ENCODE measurements around the gene FBXO47.
"Not testable (repeated sequence)": the region's sequence is repeated elsewhere in the genome, so short reads cannot be mapped to it uniquely, and the experiment has no call there.

Gene FBXO47

DNA sequence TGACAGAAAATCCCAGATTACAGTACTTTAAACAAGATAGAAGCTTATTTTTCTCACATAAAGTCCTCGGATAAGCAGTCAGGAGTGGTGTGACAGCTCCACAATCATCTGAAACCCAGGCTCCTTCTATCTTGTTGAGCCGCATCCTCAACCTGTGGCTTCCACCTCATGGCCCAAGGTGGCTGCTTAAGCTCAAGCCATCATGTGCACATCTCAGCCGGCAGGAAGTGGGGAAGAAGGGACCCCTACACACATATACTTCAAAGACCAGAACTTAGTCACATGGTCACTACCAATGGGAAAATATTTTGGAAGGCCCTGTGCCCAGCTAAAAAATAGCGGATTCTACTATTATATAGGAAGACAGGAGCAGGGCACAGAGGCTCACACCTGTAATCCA, 11.0 kb upstream of the FBXO47 start:
- no peak for DNase-seq

GRCh38 chr17:38976187-38976551, 9.0 kb upstream of the FBXO47 start:
- DNase-seq, result not testable (repeated sequence)

GRCh38 chr17:38970804-38971203, 3.6 kb upstream of the FBXO47 start:
- DNase-seq, result no peak

- no peak for DNase-seq
These were observed 2.9 kb upstream of the FBXO47 start for GRCh38 chr17:38970128-38970527.

DNA sequence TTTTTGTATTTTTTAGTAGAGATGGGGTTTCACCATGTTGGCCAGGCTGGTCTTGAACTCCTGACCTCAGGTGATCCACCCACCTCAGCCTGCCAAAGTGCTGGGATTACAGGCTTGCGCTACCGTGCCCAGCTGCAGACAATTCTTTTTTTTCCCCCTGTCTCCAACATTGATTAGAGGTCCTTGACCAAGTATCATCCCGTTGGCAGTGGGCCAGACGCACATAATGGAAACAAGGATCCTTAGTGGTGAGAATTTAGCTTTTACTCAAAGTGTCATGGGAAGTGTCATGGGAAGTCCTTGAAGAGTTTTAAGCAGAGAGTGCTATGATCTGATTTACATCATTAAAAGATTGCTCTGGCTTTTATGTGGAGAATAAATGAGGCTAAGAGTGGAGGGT, 2.1 kb upstream of the FBXO47 start:
- no peak for DNase-seq

DNA sequence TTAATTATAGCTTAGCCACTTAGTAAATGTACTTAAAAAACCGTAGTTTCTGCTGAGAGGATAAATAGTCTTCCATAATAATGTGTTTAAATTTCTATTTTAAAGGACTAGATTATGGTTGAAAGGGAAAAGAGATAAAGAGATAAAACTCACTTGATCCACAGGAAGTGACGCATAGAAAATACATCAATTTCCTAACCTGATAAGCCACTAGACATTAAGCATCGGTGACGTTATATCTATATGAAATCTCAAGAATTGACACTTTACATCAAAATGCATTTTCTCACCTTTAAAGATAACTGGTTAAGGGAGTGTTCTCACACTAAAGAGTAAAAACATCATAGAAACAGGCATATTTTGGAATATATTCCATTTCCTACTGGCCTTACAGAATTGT, 5.8 kb downstream of the FBXO47 start:
- no peak for DNase-seq

- DNase-seq, result no peak
These were observed 6.8 kb downstream of the FBXO47 start for GRCh38 chr17:38960402-38960801.

DNA sequence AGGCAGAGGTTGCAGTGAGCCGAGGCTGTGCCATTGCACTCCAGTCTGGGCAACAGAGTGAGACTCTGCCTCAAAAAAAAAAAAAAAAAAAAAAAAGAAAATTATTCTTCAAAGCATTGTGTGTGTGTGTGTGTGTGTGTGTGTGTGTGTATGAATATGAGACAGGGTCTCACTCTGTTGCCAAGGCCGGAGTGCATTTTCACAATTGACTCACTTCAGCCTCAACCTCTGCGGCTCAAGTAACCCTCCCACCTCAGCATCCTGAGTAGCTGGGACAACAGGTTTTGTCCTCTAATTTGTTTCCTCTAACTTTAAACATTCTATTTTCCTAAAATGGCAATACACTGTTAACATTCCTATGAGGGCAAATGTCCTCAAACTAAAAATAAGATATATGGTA, 7.7 kb downstream of the FBXO47 start:
- DNase-seq, result no peak

DNA sequence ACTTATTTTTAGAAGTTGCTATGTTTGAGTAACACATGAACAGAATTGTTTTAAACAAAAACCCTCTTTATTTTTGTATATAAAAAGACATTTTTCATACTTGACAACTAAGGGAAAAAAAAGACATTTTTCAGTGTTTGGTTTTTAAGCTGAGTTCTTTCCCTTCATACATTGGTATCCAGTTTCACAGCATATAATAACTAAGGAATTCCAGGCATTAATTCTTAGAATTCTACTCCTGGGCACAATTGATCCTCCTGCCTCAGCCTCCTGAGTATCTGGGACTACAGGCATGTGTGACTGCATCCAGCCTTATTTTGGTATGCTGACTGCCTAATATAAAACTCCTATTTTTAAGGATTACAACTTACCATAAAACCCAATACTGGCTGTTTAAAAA, 8.4 kb downstream of the FBXO47 start:
- DNase-seq, result no peak

- DNase-seq, result no peak
These were observed 8.9 kb downstream of the FBXO47 start for GRCh38 chr17:38958326-38958725.

DNA sequence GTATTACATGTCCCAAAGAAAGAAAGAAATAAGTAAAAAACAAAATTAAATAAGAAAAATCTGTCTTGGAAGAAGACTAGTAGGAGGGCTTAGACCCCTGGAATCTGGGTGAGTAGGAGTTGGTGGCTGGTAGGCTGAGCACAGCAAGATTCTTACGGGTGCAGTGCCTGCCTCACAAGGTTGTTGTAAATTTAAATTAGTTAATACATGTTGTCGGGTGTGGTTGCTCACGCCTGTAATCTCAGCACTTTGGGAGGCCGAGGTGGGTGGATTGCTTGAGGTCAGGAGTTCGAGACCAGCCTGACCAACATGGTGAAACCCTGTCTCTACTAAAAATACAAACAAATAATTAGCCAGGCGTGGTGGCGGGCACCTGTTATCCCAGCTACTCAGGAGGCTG, 13.4 kb downstream of the FBXO47 start:
- DNase-seq, result not testable (repeated sequence)

- no peak for DNase-seq
These were observed 20.0 kb downstream of the FBXO47 start for GRCh38 chr17:38947189-38947588.

- DNase-seq, result no peak
These were observed 23.6 kb downstream of the FBXO47 start for GRCh38 chr17:38943607-38944006.

- no peak for DNase-seq
These were observed 24.4 kb downstream of the FBXO47 start for GRCh38 chr17:38942696-38943334.

DNA sequence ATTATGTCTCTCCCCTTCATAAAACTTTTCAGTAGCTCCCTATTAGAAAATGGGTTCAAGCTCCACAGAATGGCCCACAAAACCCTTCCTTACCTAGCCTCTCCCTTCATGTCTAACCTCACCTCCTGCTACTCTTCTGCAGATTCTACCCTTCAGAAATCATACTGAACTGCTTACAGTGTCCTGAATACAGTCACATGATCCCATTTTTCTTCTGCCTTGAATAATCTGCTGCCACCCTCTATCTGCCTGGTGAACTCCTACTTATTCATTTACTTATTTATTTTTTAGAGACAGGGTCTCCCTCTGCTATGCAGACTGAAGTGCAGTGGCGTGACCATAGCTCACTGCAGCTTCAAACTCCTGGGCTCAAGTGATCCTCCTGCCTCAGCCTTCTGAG, 26.8 kb downstream of the FBXO47 start:
- DNase-seq, result no peak

- DNase-seq, result no peak
These were observed 27.2 kb downstream of the FBXO47 start for GRCh38 chr17:38939987-38940386.

DNA sequence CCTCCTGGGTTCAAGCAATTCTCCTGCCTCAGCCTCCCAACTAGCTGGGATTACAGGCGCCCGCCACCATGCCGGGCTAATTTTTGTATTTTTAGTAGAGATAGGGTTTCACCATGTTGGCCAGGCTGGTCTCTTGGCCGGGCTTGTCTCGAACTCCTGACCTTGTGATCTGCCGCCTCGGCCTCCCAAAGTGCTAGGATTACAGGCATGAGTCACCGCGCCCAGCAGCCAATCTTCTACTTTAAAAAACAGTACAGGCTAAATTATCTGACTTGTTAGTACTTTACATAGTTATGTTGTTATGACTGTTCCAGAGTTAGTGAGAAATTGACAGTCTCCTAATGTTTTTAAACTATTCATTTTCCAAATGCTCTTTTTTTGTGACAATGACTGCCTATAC, 33.2 kb downstream of the FBXO47 start:
- DNase-seq, result not testable (repeated sequence)

DNA sequence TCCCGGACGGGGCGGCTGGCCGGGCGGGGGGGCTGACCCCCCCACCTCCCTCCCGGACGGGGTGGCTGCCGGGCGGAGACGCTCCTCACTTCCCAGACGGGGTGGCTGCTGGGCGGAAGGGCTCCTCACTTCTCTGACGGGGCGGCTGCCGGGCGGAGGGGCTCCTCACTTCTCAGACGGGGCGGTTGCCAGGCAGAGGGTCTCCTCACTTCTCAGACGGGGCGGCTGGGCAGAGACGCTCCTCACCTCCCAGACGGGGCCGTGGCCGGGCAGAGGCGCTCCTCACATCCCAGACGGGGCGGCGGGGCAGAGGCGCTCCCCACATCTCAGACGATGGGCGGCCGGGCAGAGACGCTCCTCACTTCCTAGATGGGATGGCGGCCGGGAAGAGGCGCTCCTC, 36.4 kb downstream of the FBXO47 start:
- not testable (repeated sequence) for DNase-seq

GRCh38 chr17:38926293-38927070, 40.7 kb downstream of the FBXO47 start:
- DNase-seq, result no peak

DNA sequence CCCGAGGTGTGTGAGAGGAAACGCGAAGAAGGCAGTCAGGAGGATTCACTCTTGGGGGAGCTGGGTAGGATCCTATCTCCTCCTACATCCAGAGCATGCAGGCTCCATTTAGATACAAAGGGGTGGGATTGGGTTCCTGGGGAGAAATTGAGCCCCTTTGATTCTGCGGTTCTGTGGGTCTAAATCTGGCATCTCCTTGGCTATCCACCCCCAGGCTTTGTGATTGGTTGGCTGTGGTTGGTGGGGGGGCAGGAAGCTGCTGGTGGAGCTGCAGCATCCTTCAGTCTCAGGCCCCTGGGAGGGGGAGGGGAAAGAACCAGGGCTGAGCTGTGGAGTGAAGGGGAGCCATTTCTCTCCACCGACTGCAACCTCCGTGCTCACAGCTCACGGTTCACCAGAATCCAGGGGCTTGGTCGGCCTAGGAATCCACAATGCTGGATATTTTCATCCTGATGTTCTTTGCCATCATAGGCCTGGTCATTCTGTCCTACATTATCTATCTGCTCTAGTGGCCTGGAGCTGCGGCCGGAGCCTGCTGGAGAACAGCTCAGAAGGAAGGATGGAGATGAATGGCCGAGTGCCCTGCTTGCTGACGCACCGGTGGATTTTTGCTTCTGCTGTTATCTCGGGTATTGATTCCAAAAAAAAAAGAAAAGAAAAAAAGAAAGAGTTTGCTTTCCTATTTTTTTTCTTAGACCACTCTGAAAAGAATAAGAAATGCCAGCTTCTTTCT, 41.8 kb downstream of the FBXO47 start, which contains the start of gene LASP1NB:
TSS of gene LASP1NB (plus strand) at position 352 of the 733 bp plus-strand sequence.
- DNase-seq, result peak; percentile 57

GRCh38 chr17:38922538-38923297, 44.5 kb downstream of the FBXO47 start:
- no peak for DNase-seq

DNA sequence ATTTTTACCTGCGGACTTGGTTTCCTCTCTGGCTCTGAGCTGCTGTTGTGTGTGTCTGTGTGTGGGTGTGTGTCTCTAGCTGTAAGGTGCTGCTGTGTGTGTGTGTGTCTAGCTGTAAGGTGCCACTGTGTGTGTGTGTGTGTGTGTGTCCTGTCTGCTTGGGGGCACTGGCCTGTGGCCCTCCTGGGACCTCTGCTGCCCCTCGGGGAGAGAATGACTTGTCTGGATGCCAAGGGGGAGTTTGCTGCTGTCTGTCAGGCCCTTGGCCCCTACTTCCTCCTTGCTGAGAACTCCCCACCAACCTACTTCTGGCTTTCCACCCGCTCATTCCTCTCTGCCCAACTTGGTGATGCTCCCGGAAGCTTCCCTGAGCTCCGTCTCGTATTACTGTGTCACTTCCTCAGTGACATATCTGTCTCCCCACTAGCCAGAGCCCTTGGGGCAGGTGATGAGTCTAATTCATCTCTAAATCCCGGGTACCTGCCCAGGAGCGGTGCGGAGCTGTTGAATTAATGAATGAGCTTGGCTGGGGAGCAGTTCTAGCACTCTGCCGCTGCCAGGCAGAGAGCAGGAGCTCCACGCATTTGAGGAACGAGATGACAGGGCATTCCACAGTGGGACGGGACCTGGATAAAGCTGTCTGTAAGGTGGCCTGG, 45.3 kb downstream of the FBXO47 start:
- no peak for DNase-seq

Measured in stimulated activated CD4-positive, alpha-beta T cell treated with anti-CD3 and anti-CD28 coated beads, Interleukin-15, amount 100 ng/mL, for 24 hours (primary cell).